ENCODE data around the gene ZNF142. TPM values are rescaled to one million over a fixed set of nuclear protein-coding genes. Genes with fewer than 3 reads are reported as not detected.

Gene ZNF142
- total RNA-seq, 4 donors from 2014 or later: 8.5 to 31.1 (median 11.9) TPM

DNA sequence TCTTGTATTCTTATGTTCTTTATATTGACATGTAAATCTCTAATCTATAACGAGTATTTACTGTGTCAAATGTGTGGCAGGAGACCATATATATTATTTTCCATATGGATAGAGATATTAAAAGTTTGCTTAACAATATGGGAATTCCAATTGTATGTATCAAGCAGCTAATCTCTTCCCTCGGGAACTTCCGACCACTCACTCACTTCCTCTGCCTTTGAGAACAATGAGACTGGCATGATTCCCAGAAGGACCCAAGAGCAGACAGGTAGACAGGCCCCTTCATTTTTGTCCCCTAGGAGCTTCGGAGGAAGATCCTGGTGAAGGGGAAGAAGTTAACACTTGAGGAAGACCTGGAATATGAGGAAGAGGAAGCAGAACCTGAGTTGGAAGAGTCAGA lies 27.6 kb downstream of the ZNF142 start:
- TF ChIP-seq CTCF (IDR thresholded peaks at IDR 0.05; ENCODE audit: low read depth): no peak

DNA sequence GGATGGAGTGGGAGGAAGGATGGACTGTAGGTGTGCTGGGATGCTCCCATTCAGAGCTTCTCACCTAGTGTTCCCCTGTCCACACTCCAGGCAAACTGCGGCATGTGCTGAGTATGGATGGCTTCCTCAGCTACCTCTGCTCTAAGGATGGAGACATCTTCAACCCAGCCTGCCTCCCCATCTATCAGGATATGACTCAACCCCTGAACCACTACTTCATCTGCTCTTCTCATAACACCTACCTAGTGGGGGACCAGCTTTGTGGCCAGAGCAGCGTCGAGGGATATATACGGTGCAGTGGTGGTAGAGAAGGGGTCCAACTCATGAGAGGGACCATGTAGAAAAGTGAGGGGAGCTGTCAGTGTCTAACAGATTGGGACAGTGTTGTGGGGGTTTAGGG lies 31.5 kb downstream of the ZNF142 start:
- TF ChIP-seq CTCF (IDR thresholded peaks at IDR 0.05; ENCODE audit: low read depth): no peak

- no peak for TF ChIP-seq CTCF (IDR thresholded peaks at IDR 0.05; ENCODE audit: low read depth)
Measured at GRCh38 chr2:218626369-218626768, 33.1 kb downstream of the ZNF142 start.

DNA sequence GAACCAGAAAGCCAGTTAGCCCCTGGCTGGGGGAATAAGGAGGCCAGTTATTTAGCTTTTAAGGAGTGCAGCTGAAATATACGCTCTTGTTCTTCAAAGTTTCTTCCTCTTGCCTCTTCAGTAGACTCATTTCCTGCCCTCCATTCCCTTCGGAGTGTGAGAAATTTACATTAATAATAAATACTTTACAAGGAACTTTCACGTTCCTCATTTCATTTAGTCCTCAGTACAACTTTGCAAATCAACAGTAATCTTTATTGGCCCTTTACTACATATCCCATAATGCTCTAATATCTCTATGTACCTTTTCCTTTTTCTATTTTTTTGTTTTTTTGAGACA lies 36.1 kb downstream of the ZNF142 start:
- TF ChIP-seq CTCF (IDR thresholded peaks at IDR 0.05; ENCODE audit: low read depth): no peak

DNA sequence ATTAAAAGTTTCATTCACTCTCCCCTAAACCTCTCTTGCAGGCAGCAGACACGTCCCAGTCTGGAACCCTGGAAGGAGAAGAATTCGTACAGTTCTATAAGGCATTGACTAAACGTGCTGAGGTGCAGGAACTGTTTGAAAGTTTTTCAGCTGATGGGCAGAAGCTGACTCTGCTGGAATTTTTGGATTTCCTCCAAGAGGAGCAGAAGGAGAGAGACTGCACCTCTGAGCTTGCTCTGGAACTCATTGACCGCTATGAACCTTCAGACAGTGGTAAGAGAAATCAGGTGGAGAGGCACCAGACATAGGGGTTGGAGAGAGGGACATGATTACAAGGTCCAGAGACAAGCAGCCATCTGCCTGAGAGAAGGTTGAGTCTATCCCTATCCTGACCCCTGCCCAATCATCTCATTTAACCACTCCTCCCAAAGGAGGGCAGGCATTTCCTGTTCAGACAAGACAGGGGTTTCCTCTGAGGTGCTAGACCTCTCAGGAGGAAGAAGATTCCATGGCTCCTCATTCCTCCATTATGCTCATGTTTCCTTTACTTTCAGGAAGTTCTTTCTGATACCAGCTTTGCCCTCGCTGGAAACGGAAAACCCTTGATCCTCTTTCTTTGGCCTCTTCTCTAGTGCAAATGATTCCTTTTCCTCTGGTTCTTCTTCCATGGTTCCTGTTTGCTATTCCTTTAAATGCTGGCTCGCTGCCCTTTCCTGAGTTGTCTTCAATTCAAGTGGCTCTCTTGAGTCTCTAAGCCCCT lies 36.6 kb downstream of the ZNF142 start:
- no peak for TF ChIP-seq CTCF (IDR thresholded peaks at IDR 0.05; ENCODE audit: low read depth)

GRCh38 chr2:218621007-218621406 lies 38.4 kb downstream of the ZNF142 start:
- TF ChIP-seq CTCF (IDR thresholded peaks at IDR 0.05; ENCODE audit: low read depth): no peak

- TF ChIP-seq CTCF (IDR thresholded peaks at IDR 0.05; ENCODE audit: low read depth): no peak
Measured at GRCh38 chr2:218618102-218618860, 41.1 kb downstream of the ZNF142 start.
